K562 treated with DMSO at 1 percent for 48 hours (cell line): ENCODE results near the gene TGFBR3. TPM values are rescaled to one million over a fixed set of nuclear protein-coding genes. Genes with fewer than 3 reads are reported as not detected.

Experiments used
- total RNA-seq: library from RNA; unstranded; fragments of 300-600 nt; gene quantifications from 2 replicates; pipeline ENCODE4 v1.2.3, GENCODE V29; 2022; ENCODE audit warnings: low replicate concordance; ENCODE audit errors: extremely low read depth

TGFBR3 gene
- total RNA-seq = not detected in 2 replicates

GRCh38 chr1:91885716-91886506 is at the start of gene TGFBR3:
TGFBR3 (minus strand) TSS chr1:91886151; CDS start chr1:91861531, 24,620 bp downstream.

Other genes starting within 250 kb of the TGFBR3 start
- not detected in 2 replicates for gene BRDT, start 63.2 kb upstream of the TGFBR3 start, total RNA-seq
- gene EPHX4, start 143.8 kb upstream of the TGFBR3 start, total RNA-seq = not detected in 2 replicates
- not detected in 2 replicates for gene SETSIP, start 189.3 kb upstream of the TGFBR3 start, total RNA-seq
- gene BTBD8, start 194.2 kb upstream of the TGFBR3 start, total RNA-seq = not detected in 2 replicates